Neural crest cell (in vitro differentiated cells): ENCODE data around the gene KRT32. TPM values are rescaled to one million over a fixed set of nuclear protein-coding genes. Genes with fewer than 3 reads are reported as not detected.
"Not testable (repeated sequence)": the region's sequence is repeated elsewhere in the genome, so short reads cannot be mapped to it uniquely, and the experiment has no call there.

Source experiments
- DNase-seq: peaks from one replicate; pipeline ENCODE4 v3.0.0; 2021; ENCODE audit warnings: low read depth, mixed read lengths, low spot score
- H3K27ac Mint-ChIP-seq: one replicate; pipeline ENCODE4 v1.8.0; 2021; ENCODE audit warnings: mild to moderate bottlenecking, mixed read lengths; ENCODE audit not compliant: unreplicated experiment
- H3K27me3 Mint-ChIP-seq: 2 replicates; pipeline ENCODE4 v1.8.0; 2021; ENCODE audit warnings: low read depth, mild to moderate bottlenecking, mixed read lengths
- H3K36me3 Mint-ChIP-seq: 2 replicates; pipeline ENCODE4 v1.8.0; 2021; ENCODE audit warnings: low read depth, mild to moderate bottlenecking, mixed read lengths
- H3K4me1 Mint-ChIP-seq: 2 replicates; pipeline ENCODE4 v1.8.0; 2021; ENCODE audit warnings: mixed read lengths
- H3K4me3 Mint-ChIP-seq: one replicate; pipeline ENCODE4 v1.8.0; 2021; ENCODE audit warnings: mild to moderate bottlenecking, mixed read lengths
- H3K9me3 Mint-ChIP-seq: 2 replicates; pipeline ENCODE4 v1.8.0; 2021; ENCODE audit warnings: mixed read lengths
- CTCF ChIP-seq: fragments of 200-600 bp; sonication (generic); conservative IDR thresholded peaks from 2 replicates; pipeline ENCODE4 v1.5.0; 2021; ENCODE audit warnings: antibody characterized with exemption, mild to moderate bottlenecking
- total RNA-seq: library from RNA; stranded (reverse); gene quantifications from 2 replicates; pipeline ENCODE4 v1.2.1, GENCODE V29; 2021

The KRT32 gene
- total RNA-seq, 1 donor from 2014 or later = not detected

- H3K9me3 Mint-ChIP-seq = no peaks in the 10 kb centered on the region
- peaks cover 21% of the 10 kb centered on the region for H3K4me1 Mint-ChIP-seq
- no peak for DNase-seq
- no peak for TF ChIP-seq CTCF
- no peaks in the 10 kb centered on the region for H3K36me3 Mint-ChIP-seq
- H3K27ac Mint-ChIP-seq = peak overlapping the region; percentile 66
- no peak overlapping the region for H3K4me3 Mint-ChIP-seq
- no peaks in the 10 kb centered on the region for H3K27me3 Mint-ChIP-seq
Measured at GRCh38 chr17:41434415-41434814, 32.8 kb downstream of the KRT32 start.

GRCh38 chr17:41434005-41434404 lies 33.2 kb downstream of the KRT32 start:
- TF ChIP-seq CTCF = no peak
- H3K27ac Mint-ChIP-seq = no peak overlapping the region
- no peak for DNase-seq
- H3K4me1 Mint-ChIP-seq = peaks cover 23% of the 10 kb centered on the region
- no peaks in the 10 kb centered on the region for H3K9me3 Mint-ChIP-seq
- H3K27me3 Mint-ChIP-seq = no peaks in the 10 kb centered on the region
- no peaks in the 10 kb centered on the region for H3K36me3 Mint-ChIP-seq
- no peak overlapping the region for H3K4me3 Mint-ChIP-seq

- Mint-ChIP-seq H3K27me3 (no peaks in the 10 kb centered on the region), H3K36me3 (no peaks in the 10 kb centered on the region), H3K9me3 (no peaks in the 10 kb centered on the region), H3K4me3 (no peak overlapping the region), H3K4me1 (peaks cover 27% of the 10 kb centered on the region), H3K27ac (no peak overlapping the region)
- DNase-seq = no peak
- TF ChIP-seq CTCF = no peak
Measured at GRCh38 chr17:41433586-41433985, 33.6 kb downstream of the KRT32 start.

GRCh38 chr17:41430376-41430775 lies 36.8 kb downstream of the KRT32 start:
- H3K27me3 Mint-ChIP-seq, H3K4me3 Mint-ChIP-seq, H3K36me3 Mint-ChIP-seq, DNase-seq, H3K9me3 Mint-ChIP-seq: not testable (repeated sequence)
- Mint-ChIP-seq H3K4me1 (peaks cover 46% of the 10 kb centered on the region), H3K27ac (peak overlapping the region; percentile 36)

GRCh38 chr17:41429667-41430066 lies 37.5 kb downstream of the KRT32 start:
- peaks cover 50% of the 10 kb centered on the region for H3K4me1 Mint-ChIP-seq
- no peak overlapping the region for H3K27ac Mint-ChIP-seq
- no peaks in the 10 kb centered on the region for H3K27me3 Mint-ChIP-seq
- no peak overlapping the region for H3K4me3 Mint-ChIP-seq
- DNase-seq = no peak
- TF ChIP-seq CTCF = no peak
- H3K9me3 Mint-ChIP-seq = peaks cover 6% of the 10 kb centered on the region
- H3K36me3 Mint-ChIP-seq = peaks cover 8% of the 10 kb centered on the region

GRCh38 chr17:41428591-41429291 lies 38.4 kb downstream of the KRT32 start:
- H3K9me3 Mint-ChIP-seq = peaks cover 6% of the 10 kb centered on the region
- TF ChIP-seq CTCF = no peak
- DNase-seq = no peak
- peak overlapping the region; percentile 28 for H3K4me3 Mint-ChIP-seq
- peaks cover 41% of the 10 kb centered on the region for H3K4me1 Mint-ChIP-seq
- no peaks in the 10 kb centered on the region for H3K27me3 Mint-ChIP-seq
- no peak overlapping the region for H3K27ac Mint-ChIP-seq
- H3K36me3 Mint-ChIP-seq = peaks cover 8% of the 10 kb centered on the region
